ENCODE data around the gene GNG2.

GRCh38 chr14:51993285-51993920 is 133.0 kb downstream of the GNG2 start:
- TF ChIP-seq YY1 (IDR thresholded peaks at IDR 0.05; ENCODE audit: insufficient read depth, insufficient read length) (no peak), ZNF274 (IDR thresholded peaks at IDR 0.05; ENCODE audit: low read depth, low read length) (no peak)
